Measurements from ENCODE around the gene ADAMTSL1.

ADAMTSL1 gene, protein sequence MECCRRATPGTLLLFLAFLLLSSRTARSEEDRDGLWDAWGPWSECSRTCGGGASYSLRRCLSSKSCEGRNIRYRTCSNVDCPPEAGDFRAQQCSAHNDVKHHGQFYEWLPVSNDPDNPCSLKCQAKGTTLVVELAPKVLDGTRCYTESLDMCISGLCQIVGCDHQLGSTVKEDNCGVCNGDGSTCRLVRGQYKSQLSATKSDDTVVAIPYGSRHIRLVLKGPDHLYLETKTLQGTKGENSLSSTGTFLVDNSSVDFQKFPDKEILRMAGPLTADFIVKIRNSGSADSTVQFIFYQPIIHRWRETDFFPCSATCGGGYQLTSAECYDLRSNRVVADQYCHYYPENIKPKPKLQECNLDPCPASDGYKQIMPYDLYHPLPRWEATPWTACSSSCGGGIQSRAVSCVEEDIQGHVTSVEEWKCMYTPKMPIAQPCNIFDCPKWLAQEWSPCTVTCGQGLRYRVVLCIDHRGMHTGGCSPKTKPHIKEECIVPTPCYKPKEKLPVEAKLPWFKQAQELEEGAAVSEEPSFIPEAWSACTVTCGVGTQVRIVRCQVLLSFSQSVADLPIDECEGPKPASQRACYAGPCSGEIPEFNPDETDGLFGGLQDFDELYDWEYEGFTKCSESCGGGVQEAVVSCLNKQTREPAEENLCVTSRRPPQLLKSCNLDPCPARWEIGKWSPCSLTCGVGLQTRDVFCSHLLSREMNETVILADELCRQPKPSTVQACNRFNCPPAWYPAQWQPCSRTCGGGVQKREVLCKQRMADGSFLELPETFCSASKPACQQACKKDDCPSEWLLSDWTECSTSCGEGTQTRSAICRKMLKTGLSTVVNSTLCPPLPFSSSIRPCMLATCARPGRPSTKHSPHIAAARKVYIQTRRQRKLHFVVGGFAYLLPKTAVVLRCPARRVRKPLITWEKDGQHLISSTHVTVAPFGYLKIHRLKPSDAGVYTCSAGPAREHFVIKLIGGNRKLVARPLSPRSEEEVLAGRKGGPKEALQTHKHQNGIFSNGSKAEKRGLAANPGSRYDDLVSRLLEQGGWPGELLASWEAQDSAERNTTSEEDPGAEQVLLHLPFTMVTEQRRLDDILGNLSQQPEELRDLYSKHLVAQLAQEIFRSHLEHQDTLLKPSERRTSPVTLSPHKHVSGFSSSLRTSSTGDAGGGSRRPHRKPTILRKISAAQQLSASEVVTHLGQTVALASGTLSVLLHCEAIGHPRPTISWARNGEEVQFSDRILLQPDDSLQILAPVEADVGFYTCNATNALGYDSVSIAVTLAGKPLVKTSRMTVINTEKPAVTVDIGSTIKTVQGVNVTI (N-terminal part only)

DNA sequence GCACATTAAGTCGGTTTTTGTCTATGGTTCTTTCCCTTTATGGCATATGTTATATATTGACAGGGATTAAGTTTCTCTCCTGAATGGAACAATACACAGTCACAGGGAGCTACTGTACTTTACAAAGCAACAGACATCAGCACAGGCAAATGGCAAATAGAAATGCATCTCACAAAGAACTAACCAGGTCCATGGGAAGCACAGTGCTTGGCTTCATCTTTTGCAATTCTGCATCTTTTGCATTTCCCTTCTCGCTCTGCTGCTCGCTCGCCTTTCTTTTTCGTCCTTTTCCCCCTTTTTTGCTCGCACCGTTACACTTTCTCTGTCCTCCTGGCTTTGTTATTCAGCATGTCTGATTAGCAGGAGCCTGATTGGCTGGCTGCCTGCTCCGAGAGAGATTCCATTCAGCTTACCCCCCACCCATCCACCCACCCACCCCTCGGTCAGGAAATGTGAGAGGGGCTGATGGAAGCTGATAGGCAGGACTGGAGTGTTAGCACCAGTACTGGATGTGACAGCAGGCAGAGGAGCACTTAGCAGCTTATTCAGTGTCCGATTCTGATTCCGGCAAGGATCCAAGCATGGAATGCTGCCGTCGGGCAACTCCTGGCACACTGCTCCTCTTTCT is at the start of gene ADAMTSL1:
ADAMTSL1 (plus strand) TSS at position 502 of the 628 bp plus-strand sequence; CDS start at position 582, 80 bp downstream.
- in situ Hi-C loops (cut with HindIII; ENCODE audit: low sequenced_read_pairs) = loop anchor here (25.0 kb wide), 1 partner anchor 211 kb away; no protein-coding TSS in a partner anchor
- peak; percentile 64 for DNase-seq (ENCODE audit: low read depth)
- TF ChIP-seq, protein P1, sequence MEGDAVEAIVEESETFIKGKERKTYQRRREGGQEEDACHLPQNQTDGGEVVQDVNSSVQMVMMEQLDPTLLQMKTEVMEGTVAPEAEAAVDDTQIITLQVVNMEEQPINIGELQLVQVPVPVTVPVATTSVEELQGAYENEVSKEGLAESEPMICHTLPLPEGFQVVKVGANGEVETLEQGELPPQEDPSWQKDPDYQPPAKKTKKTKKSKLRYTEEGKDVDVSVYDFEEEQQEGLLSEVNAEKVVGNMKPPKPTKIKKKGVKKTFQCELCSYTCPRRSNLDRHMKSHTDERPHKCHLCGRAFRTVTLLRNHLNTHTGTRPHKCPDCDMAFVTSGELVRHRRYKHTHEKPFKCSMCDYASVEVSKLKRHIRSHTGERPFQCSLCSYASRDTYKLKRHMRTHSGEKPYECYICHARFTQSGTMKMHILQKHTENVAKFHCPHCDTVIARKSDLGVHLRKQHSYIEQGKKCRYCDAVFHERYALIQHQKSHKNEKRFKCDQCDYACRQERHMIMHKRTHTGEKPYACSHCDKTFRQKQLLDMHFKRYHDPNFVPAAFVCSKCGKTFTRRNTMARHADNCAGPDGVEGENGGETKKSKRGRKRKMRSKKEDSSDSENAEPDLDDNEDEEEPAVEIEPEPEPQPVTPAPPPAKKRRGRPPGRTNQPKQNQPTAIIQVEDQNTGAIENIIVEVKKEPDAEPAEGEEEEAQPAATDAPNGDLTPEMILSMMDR (IDR thresholded peaks at IDR 0.05; ENCODE audit: low read depth, low read length, missing control alignments) = no peak
- H3K4me3 ChIP-seq (ENCODE audit: low read depth, low read length) = peak within 1 kb of the TSS; percentile 69

DNA sequence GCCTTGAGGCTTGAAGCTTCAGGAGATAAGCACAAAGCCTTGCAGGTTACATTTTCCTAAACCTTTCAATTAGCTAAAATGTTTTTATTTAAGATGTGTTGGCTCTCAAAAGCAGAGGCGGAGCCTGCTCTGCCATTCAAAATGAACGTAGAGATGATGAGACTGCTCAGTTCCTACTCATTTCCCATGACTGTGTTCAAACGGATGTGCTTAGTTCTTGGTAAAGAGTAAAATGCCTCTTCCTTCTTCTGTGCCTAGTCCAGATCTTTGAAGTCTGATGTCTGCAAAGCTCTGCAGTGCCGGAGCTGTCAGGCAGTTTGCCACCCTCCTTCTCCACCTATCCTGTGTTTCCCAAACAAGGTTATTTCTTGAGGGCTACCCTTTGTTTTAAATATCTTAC is 46.3 kb upstream of the ADAMTSL1 start:
- TF ChIP-seq, protein P1 (IDR thresholded peaks at IDR 0.05; ENCODE audit: low read depth, low read length, missing control alignments) = no peak
- no peak overlapping the region for H3K4me3 ChIP-seq (ENCODE audit: low read depth, low read length)
- no peak for DNase-seq (ENCODE audit: low read depth)
- in situ Hi-C loops (cut with HindIII; ENCODE audit: low sequenced_read_pairs) = no loop called here

DNA sequence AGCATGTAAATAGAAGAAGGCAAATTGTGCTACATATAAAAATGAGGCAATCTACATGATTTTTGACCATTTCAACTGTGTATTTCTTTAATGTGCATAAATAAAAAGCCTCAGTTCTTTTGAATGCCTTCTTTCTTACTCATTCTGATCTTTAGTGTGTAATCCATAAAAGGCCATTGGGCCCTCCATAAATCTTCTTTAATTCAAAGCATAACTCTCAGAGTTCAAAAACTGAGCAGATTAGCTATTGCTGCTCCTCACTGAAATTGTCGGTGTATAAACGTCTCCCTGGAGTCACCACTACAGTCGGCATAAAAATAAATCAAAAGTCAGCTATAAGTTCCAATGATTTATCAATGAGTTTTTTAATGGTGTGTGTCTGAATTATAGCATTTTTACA is 45.3 kb upstream of the ADAMTSL1 start:
- TF ChIP-seq, protein P1 (IDR thresholded peaks at IDR 0.05; ENCODE audit: low read depth, low read length, missing control alignments) = no peak
- DNase-seq (ENCODE audit: low read depth) = no peak
- in situ Hi-C loops (cut with HindIII; ENCODE audit: low sequenced_read_pairs) = no loop called here
- H3K4me3 ChIP-seq (ENCODE audit: low read depth, low read length) = no peak overlapping the region

DNA sequence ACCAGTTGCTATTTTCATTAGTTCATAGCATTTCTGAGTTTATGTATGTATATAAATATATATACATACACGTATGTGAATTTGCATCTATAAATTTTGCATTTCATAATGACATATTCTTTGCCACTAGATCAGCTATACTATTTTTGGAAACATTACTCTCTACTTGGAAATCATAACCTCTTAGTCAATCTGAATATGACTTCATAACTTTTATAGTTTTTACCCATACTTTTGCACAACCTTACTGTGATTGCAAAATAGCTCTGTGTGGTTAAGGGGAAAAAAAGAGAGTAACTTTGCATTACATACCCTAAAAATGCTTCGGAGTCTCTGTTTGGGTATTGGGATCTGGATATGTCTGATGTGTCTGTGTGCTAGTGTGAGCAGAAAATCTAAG is 44.9 kb upstream of the ADAMTSL1 start:
- TF ChIP-seq, protein P1 (IDR thresholded peaks at IDR 0.05; ENCODE audit: low read depth, low read length, missing control alignments) = no peak
- no peak overlapping the region for H3K4me3 ChIP-seq (ENCODE audit: low read depth, low read length)
- DNase-seq (ENCODE audit: low read depth) = no peak
- in situ Hi-C loops (cut with HindIII; ENCODE audit: low sequenced_read_pairs) = no loop called here

DNA sequence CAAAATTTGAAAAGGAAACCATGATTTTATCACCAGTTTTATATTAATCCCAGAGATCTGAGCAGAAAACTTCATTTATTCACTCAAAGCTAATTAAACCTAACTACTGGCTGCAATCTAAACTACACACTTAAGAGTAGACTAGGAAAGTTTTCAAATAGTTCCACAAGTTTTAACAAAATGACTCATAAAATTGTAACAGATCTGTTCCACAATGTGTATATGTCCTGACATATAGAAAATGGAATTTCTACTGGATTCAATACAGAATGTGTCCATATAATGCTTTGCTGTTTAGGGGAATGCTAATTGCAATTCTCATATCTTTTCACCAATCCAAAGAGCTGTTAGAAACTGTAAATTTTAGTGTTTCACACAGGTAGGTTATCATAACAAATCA is 40.3 kb upstream of the ADAMTSL1 start:
- DNase-seq (ENCODE audit: low read depth) = no peak

More for the DNA sequence above, 40.3 kb upstream of the ADAMTSL1 start:
- H3K4me3 ChIP-seq (ENCODE audit: low read depth, low read length) = no peak overlapping the region
- in situ Hi-C loops (cut with HindIII; ENCODE audit: low sequenced_read_pairs) = no loop called here
- TF ChIP-seq, protein P1 (IDR thresholded peaks at IDR 0.05; ENCODE audit: low read depth, low read length, missing control alignments) = no peak
